HG03575 (cell line): ENCODE measurements around the gene PPM1L.

ENCODE experiments used
- ATAC-seq: cut with Tn5 transposase; IDR thresholded peaks from one replicate; pipeline ENCODE4 v1.9.1; 2021; ENCODE audit not compliant: unreplicated experiment, insufficient number of reproducible peaks, low FRiP score; ENCODE audit errors: extremely low read depth

PPM1L gene

GRCh38 chr3:160757233-160758106, 1.4 kb downstream of the PPM1L start:
- no peak for ATAC-seq

- ATAC-seq = no peak
These were observed 3.0 kb downstream of the PPM1L start for GRCh38 chr3:160758929-160759577.

- ATAC-seq = no peak
These were observed 7.0 kb downstream of the PPM1L start for GRCh38 chr3:160763073-160763472.

- no peak for ATAC-seq
These were observed 9.2 kb downstream of the PPM1L start for GRCh38 chr3:160765211-160765610.

- ATAC-seq = no peak
These were observed 12.0 kb downstream of the PPM1L start for GRCh38 chr3:160768031-160768430.

- no peak for ATAC-seq
These were observed 12.9 kb downstream of the PPM1L start for GRCh38 chr3:160768918-160769317.

GRCh38 chr3:160771811-160772459, 15.9 kb downstream of the PPM1L start:
- no peak for ATAC-seq

- ATAC-seq = no peak
These were observed 17.7 kb downstream of the PPM1L start for GRCh38 chr3:160773722-160774121.

- ATAC-seq = no peak
These were observed 18.1 kb downstream of the PPM1L start for GRCh38 chr3:160774172-160774571.

GRCh38 chr3:160778480-160778879, 22.4 kb downstream of the PPM1L start:
- no peak for ATAC-seq

- ATAC-seq = no peak
These were observed 23.0 kb downstream of the PPM1L start for GRCh38 chr3:160779040-160779439.

GRCh38 chr3:160780245-160780644, 24.2 kb downstream of the PPM1L start:
- no peak for ATAC-seq

GRCh38 chr3:160781402-160781801, 25.4 kb downstream of the PPM1L start:
- no peak for ATAC-seq

GRCh38 chr3:160781863-160782262, 25.8 kb downstream of the PPM1L start:
- ATAC-seq = no peak

- ATAC-seq = no peak
These were observed 28.8 kb downstream of the PPM1L start for GRCh38 chr3:160784853-160785252.

- no peak for ATAC-seq
These were observed 34.7 kb downstream of the PPM1L start for GRCh38 chr3:160790726-160791125.

- ATAC-seq = no peak
These were observed 36.5 kb downstream of the PPM1L start for GRCh38 chr3:160792540-160792939.

GRCh38 chr3:160793722-160794252, 37.8 kb downstream of the PPM1L start:
- no peak for ATAC-seq

- no peak for ATAC-seq
These were observed 40.2 kb downstream of the PPM1L start for GRCh38 chr3:160796089-160796812.
